Measurements from ENCODE around the gene SEMG2.

Gene SEMG2

GRCh38 chr20:45221076-45221475 is at the start of gene SEMG2:
Gene SEMG2, plus strand, starts transcription at chr20:45221373. Its CDS starts 17 bp downstream, at chr20:45221390.
- DNase-seq (ENCODE audit: low spot score) = no peak

GRCh38 chr20:45173522-45173921 is 47.7 kb upstream of the SEMG2 start:
- no peak for DNase-seq (ENCODE audit: low spot score)

DNA sequence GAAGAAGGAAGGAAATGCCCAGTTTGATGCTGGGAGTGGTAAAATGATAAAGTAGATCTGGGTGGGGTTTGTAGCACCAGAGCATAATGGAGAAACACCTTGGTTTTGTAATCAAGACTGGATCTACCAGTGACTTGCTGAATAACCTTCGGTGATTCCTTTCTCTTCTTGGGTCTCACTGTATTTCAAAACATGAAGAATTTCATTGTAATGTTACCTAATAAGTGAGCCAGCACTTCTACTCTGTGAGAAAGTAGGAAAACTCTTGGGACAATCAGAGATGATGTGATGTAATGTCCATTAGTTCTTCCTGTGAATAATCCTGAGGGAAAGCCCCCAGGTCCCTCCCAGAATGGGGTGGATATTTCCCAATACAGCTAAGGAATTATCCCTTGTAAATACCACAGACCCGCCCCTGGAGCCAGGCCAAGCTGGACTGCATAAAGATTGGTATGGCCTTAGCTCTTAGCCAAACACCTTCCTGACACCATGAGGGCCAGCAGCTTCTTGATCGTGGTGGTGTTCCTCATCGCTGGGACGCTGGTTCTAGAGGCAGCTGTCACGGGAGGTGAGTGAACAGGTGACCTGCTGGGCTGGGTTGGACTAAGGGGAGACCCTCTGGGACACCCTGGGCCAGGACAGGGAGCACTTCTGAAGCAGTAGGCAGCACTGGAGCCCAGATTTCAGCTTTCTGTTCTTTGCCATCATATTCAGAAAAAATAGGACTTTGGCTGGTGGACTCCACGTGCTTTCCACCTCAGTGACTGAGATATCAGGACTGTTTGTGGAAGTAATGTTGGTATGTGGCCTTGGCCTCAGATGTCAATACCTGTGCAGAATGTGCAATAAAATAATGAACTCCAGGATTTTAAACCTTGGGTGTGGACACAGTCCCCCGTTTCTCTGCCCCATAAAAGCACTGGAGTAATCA is 46.5 kb upstream of the SEMG2 start, which contains the start of gene PI3:
Gene PI3, plus strand, starts transcription at position 469 of the 931 bp plus-strand sequence. Its CDS starts 21 bp downstream, at position 490.
- DNase-seq (ENCODE audit: low spot score) = peak; percentile 35

DNA sequence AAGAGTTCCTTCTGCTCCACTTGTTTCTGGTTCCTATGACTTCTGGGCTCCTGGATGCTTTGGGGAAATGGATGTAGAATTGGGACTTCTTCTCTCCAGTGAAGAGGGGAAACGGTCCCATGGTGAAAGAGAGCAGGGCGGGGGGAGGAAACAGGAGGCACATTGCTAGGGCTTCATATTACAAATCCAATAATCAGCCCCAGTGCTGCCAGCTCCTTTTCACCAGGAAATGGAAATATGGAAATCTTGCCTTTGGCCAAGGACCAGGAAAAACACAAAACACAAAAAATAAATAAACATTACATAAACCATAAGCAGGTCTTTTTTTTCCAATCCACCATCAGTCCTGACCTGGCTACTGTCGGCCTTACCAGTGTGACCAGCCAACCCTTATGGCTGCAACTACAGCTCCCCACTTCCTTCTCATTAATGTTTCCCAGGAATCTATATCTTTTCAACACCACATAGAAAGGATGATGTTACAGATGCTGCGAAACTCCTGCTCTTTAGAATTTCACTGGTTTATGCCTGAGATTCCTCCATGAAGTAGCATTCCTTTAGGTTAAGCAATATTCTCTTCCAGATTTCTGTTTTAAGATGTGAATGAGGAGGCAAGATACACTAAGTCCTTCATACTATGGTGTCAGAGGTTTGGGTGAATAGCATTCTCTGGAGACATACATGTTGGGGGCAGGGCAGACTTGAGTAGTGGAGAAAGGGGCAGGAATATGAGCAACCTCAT is 44.5 kb upstream of the SEMG2 start:
- DNase-seq (ENCODE audit: low spot score) = no peak

- no peak for DNase-seq (ENCODE audit: low spot score)
Observed at GRCh38 chr20:45179166-45179565, 42.0 kb upstream of the SEMG2 start.

GRCh38 chr20:45181639-45182038 is 39.5 kb upstream of the SEMG2 start:
- DNase-seq (ENCODE audit: low spot score) = no peak

GRCh38 chr20:45183084-45183483 is 38.1 kb upstream of the SEMG2 start:
- no peak for DNase-seq (ENCODE audit: low spot score)

DNA sequence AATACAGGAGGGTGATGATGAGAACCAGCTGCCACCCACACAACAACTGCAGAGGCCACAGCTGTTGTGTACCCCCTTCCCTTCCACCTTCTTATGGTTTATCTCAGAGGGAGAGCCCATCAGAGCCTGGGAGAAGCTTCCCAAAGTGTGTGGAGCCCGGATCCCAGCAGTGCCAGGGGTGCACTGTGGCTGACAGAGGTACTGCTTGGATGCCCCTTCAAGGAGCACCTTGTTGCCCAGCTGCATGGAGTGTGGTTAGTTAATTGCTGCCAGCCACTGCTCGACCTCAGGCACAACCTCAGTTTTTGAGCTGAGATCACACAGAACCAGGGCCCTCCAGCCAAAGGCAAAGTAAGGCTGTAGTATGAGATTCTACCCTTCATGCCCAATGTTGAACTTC is 33.5 kb upstream of the SEMG2 start:
- DNase-seq (ENCODE audit: low spot score) = no peak

- DNase-seq (ENCODE audit: low spot score) = no peak
Observed at GRCh38 chr20:45189067-45189609, 32.0 kb upstream of the SEMG2 start.

DNA sequence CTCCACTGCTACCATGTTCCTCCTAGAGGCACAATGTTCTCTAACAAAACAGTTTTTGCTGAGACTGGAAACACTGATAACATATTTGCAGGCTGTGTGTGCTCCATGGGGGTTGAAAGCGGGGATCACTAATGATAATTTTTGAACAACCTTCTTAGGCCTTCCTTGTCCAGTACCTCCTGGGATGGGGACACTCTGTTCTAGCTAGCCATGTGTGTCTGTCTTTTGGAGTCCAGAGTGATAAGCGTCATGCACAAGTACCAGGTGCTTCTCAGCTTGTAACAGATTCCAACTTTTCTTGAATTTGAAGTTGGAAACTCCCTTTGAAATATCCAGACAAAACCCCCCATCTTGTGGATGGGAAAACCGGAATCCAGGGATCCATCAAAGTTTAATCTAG is 31.3 kb upstream of the SEMG2 start:
- no peak for DNase-seq (ENCODE audit: low spot score)

DNA sequence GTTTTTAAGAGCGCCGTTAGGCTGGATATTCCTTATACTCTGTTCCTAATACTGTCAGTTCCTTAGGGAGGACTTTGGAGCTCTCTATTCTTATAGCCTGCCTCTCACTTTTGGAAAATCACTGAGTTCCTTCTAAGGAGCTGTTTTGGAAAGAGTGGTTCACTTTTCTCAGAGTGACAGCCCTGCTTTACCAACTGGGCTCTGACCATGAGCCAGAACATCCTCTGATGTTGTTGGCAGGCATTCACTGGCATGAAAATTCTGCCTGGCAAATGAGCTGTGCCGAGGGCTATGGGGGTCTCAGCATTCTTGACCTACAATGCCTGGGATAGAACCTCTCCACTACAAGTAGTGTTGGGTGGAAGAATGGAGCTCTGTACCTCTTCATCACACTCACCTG is 29.2 kb upstream of the SEMG2 start:
- no peak for DNase-seq (ENCODE audit: low spot score)

GRCh38 chr20:45193331-45193730 is 27.8 kb upstream of the SEMG2 start:
- DNase-seq (ENCODE audit: low spot score) = no peak

DNA sequence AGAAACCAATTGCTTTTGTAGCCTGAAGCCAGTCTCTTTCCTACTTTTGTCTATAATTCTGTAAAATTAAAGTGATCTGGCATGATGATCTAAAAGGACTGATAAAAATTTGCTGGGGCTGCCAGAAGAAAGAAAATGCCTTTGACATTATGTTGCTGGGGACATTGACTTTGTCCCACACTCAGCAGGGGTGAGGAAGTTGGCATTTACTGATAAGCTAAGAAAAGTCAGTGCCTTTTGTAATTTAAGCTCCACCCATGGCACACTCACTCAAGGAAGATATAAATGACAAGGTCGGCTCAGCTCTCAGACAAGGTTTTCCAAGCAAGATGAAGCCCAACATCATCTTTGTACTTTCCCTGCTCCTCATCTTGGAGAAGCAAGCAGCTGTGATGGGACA is 14.4 kb upstream of the SEMG2 start, which contains the start of gene SEMG1:
Gene SEMG1, plus strand, starts transcription at position 309 of the 400 bp plus-strand sequence. Its CDS starts 21 bp downstream, at position 330.
- DNase-seq (ENCODE audit: low spot score) = no peak

GRCh38 chr20:45209924-45210323 is 11.2 kb upstream of the SEMG2 start:
- DNase-seq (ENCODE audit: low spot score) = no peak

GRCh38 chr20:45211569-45212474 is 9.4 kb upstream of the SEMG2 start:
- no peak for DNase-seq (ENCODE audit: low spot score)

DNA sequence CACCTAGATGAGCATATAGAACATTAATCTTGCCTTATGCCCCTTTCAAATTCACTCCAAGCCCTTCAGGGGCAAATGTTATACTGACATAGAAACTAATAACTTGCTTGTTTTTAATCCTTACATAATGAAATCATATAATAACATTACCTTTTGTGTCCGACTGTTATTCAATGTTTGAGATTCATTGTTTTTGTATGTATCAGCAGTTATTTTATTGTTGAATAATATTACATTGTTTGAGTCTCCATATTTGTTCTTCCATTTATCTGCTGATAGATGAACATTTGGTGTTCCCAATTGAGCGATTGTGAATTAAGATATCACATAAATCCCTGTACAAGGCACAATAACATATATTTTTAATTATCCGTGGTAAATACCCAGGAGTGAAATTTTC is 8.3 kb upstream of the SEMG2 start:
- DNase-seq (ENCODE audit: low spot score) = no peak

GRCh38 chr20:45218124-45218523 is 3.0 kb upstream of the SEMG2 start:
- DNase-seq (ENCODE audit: low spot score) = no peak

DNA sequence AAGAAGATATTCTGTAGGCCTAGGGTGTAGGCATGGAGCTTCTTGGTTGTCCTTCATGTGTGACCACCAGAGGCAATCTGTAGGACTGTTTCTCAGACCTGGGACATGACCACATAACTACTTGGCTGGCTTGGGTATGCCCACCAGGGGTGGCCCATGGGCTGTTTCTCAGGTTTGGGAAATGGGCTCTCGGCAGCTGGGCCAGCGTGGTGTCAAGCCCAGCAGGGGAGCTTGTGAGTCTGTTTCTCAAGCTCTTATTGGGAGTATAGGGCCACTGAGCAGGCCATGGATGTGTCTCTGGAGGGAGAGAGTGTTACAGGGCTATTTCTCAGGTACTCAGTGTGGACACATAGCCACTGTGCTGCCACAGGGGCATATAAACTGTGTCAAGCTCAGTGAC is 2.5 kb upstream of the SEMG2 start:
- DNase-seq (ENCODE audit: low spot score) = no peak

- no peak for DNase-seq (ENCODE audit: low spot score)
Observed at GRCh38 chr20:45223136-45223535, 2.0 kb downstream of the SEMG2 start.

DNA sequence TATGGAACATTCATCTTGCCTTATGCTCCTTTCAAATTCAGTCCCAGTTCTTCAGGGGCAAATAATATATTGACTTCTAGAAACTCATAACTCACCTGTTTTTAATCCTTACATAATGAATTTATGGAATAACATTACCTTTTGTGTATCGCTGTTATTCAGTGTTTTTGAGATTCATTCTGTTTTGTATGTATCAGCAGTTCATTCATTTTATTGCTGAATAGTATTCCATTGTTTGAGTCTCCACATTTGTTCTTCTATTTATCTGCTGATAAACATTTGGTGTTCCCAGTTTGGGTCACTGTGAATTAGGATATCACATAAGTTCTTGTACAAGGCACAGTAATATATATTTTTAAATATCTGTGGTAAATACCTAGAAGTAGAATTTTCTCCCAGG is 5.1 kb downstream of the SEMG2 start:
- no peak for DNase-seq (ENCODE audit: low spot score)

GRCh38 chr20:45229264-45230056 is 8.3 kb downstream of the SEMG2 start:
- DNase-seq (ENCODE audit: low spot score) = peak; percentile 18

Data from HuH-7 (cell line).